SK-N-SH treated with all-trans-retinoic acid at 6 μM for 48 hours (cell line): ENCODE data around the gene RHEX.

Experiments used
- CSRNP3 ChIP-seq: fragments of 250-450 bp; sonication (Bioruptor Pico); IDR thresholded peaks from 2 replicates; pipeline ENCODE4 v1.5.1; 2021; ENCODE audit warnings: mild to moderate bottlenecking, moderate library complexity
- TF ChIP-seq, protein P1 (sequence below): fragments of 250-450 bp; sonication (Bioruptor Pico); IDR thresholded peaks from 2 replicates; pipeline ENCODE4 v1.5.1; 2020; ENCODE audit warnings: low read depth, mild to moderate bottlenecking, moderate library complexity
- TF ChIP-seq, protein P2 (sequence below): fragments of 250-450 bp; sonication (Bioruptor Pico); IDR thresholded peaks from 2 replicates; pipeline ENCODE4 v1.8.0; 2020; ENCODE audit warnings: mild to moderate bottlenecking, moderate library complexity, borderline replicate concordance

GRCh38 chr1:206003854-206004800 is 48.8 kb upstream of the RHEX start:
- TF ChIP-seq, protein P1, sequence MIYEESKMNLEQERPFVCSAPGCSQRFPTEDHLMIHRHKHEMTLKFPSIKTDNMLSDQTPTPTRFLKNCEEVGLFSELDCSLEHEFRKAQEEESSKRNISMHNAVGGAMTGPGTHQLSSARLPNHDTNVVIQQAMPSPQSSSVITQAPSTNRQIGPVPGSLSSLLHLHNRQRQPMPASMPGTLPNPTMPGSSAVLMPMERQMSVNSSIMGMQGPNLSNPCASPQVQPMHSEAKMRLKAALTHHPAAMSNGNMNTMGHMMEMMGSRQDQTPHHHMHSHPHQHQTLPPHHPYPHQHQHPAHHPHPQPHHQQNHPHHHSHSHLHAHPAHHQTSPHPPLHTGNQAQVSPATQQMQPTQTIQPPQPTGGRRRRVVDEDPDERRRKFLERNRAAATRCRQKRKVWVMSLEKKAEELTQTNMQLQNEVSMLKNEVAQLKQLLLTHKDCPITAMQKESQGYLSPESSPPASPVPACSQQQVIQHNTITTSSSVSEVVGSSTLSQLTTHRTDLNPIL = no peak
- TF ChIP-seq, protein P2, sequence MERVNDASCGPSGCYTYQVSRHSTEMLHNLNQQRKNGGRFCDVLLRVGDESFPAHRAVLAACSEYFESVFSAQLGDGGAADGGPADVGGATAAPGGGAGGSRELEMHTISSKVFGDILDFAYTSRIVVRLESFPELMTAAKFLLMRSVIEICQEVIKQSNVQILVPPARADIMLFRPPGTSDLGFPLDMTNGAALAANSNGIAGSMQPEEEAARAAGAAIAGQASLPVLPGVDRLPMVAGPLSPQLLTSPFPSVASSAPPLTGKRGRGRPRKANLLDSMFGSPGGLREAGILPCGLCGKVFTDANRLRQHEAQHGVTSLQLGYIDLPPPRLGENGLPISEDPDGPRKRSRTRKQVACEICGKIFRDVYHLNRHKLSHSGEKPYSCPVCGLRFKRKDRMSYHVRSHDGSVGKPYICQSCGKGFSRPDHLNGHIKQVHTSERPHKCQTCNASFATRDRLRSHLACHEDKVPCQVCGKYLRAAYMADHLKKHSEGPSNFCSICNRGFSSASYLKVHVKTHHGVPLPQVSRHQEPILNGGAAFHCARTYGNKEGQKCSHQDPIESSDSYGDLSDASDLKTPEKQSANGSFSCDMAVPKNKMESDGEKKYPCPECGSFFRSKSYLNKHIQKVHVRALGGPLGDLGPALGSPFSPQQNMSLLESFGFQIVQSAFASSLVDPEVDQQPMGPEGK (CRISPR knock-in tag) = no peak
- no peak for TF ChIP-seq CSRNP3 (CRISPR knock-in tag)
